Gastroesophageal sphincter (tissue), 4 donors: Measurements from ENCODE around the gene CCDC85C. TPM values are rescaled to one million over a fixed set of nuclear protein-coding genes. Genes with fewer than 3 reads are reported as not detected.
A peak's percentile ranks its signal among the peaks of the same experiment; 100 is the strongest.

Source experiments
- ATAC-seq: fragments of 150-250 bp; one replicate; pipeline ENCODE4 v1.9.1; 2016; ENCODE audit warnings: mild to moderate bottlenecking, moderate library complexity
- H3K27ac ChIP-seq, 4 donors: fragments of 200-600 bp; sonication (generic) in 3 of 4; 1 replicate in 3 of 4; 2 replicates in 1 of 4; pipeline ENCODE4 v1.5.1; 2016 to 2019
- H3K27me3 ChIP-seq: fragments of 200-600 bp; sonication (generic); one replicate; pipeline ENCODE4 v1.5.1; 2019
- H3K36me3 ChIP-seq, 2 donors: fragments of 200-600 bp; sonication (generic); one replicate each; pipeline ENCODE4 v1.5.1; 2019; ENCODE audit warnings: control low read depth in 1 of 2
- H3K4me1 ChIP-seq, 3 donors: fragments of 200-600 bp; sonication (generic); 1 replicate in 2 of 3; 2 replicates in 1 of 3; pipeline ENCODE4 v1.5.1; 2016 to 2019; ENCODE audit warnings: control low read depth in 2 of 3
- H3K4me3 ChIP-seq, 2 donors: fragments of 200-600 bp; sonication (generic); one replicate each; pipeline ENCODE4 v1.5.1; 2019; ENCODE audit warnings: mild to moderate bottlenecking in 1 of 2, moderate library complexity in 1 of 2
- H3K9me3 ChIP-seq, 3 donors: fragments of 200-600 bp; sonication (generic); one replicate each; pipeline ENCODE4 v1.5.1; 2017 to 2019; ENCODE audit warnings: control low read depth in 2 of 3
- EP300 ChIP-seq: sonication (generic); formaldehyde crosslinking; IDR thresholded peaks from one replicate; pipeline ENCODE4 v1.6.1; 2017; ENCODE audit warnings: antibody characterized with exemption, mild to moderate bottlenecking
- POLR2A ChIP-seq, 2 donors: fragments of 450-650 bp; IDR thresholded peaks; one replicate each; pipeline ENCODE4 v1.6.1; 2017; ENCODE audit warnings: antibody characterized with exemption in 2 of 2, mild to moderate bottlenecking in 2 of 2, moderate library complexity in 1 of 2
- POLR2AphosphoS5 ChIP-seq: sonication (generic); formaldehyde crosslinking; IDR thresholded peaks from one replicate; pipeline ENCODE4 v1.6.1; 2017; ENCODE audit warnings: antibody characterized with exemption
- WGBS, 2 donors: methylation state at CpG; one replicate each; pipeline ENCODE4 v1.1.5; 2018; ENCODE audit warnings: low coverage in 1 of 2; 5-methylcytosine and 5-hydroxymethylcytosine counted together
- total RNA-seq, 4 donors: library from RNA; depleted of rRNA; stranded (reverse); fragments of >200 nt; gene quantifications; one replicate each; pipeline ENCODE4 v1.1.0, GENCODE V29; 2016
- TF ChIP-seq, protein P1 (sequence below), 4 experiments: fragments of 200-600 bp in 2 of 4; fragments of 450-650 bp in 2 of 4; sonication (generic) in 1 of 4; IDR thresholded peaks; one replicate each; pipeline ENCODE4 v1.5.1; 2017 to 2019; ENCODE audit warnings: antibody characterized with exemption in 4 of 4, mild to moderate bottlenecking in 2 of 4, moderate library complexity in 2 of 4

Gene CCDC85C
- 10 to 100 TPM; 14.0 to 58.2 (median 25.0) TPM for total RNA-seq

DNA sequence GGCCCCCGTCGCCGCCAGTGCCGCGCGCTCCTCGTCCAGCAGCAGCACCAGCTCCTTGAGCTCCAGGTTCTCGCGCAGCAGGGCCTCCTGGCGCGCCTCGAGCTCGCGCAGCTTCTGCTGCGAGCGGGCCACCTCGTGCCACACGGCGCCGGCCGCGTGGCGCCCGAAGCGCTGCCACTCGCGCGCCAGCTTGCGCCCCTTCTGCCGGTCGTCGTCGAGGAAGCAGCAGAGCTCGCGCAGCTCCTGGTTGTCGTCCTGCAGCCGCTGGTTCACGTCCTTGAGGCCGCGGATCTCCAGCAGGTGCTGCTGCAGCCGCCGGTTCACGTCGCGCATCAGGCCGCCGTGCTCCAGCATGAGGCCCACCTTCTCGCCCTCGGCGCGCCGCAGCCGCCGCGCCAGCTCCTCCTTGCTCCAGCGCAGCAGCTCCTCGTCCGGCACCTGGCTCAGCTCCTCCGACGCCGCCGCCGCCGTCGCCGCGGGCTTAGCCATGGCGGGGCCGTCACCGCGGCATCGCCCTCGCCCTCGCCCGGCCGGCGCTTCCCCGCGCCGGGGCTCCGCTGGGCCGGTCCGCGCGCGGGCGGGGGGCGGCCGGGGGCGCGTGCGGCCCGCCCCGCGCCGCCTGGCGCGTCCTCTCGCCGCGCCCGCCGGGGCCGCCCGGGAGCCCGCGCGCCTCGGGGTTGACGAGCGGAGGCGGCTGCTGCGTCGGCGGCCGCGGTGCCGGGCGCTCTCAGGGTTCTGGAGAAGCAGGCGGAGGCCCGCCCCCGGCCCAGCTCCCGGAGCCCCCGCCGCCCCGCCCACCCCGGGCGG is at the start of gene CCDC85C:
Gene CCDC85C (minus strand): TSS at position 737 of the 807 bp plus-strand sequence. CDS start 248 bp downstream, at position 489.
- WGBS, 2 donors, result 2% methylated on average over 26 of the region's 128 CpGs; no CpG with 5 or more reads in 1 of the 2 donors
- H3K9me3 ChIP-seq, result no peaks in the 10 kb centered on the region
- H3K27ac ChIP-seq, result peak within 1 kb of the TSS; percentile 86 to 97 (median 92)
- TF ChIP-seq, protein P1, sequence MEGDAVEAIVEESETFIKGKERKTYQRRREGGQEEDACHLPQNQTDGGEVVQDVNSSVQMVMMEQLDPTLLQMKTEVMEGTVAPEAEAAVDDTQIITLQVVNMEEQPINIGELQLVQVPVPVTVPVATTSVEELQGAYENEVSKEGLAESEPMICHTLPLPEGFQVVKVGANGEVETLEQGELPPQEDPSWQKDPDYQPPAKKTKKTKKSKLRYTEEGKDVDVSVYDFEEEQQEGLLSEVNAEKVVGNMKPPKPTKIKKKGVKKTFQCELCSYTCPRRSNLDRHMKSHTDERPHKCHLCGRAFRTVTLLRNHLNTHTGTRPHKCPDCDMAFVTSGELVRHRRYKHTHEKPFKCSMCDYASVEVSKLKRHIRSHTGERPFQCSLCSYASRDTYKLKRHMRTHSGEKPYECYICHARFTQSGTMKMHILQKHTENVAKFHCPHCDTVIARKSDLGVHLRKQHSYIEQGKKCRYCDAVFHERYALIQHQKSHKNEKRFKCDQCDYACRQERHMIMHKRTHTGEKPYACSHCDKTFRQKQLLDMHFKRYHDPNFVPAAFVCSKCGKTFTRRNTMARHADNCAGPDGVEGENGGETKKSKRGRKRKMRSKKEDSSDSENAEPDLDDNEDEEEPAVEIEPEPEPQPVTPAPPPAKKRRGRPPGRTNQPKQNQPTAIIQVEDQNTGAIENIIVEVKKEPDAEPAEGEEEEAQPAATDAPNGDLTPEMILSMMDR (IDR thresholded peaks at IDR 0.05), result peak in 1 of 4 experiments; percentile 18
- TF ChIP-seq POLR2A (IDR thresholded peaks at IDR 0.05) (no peak), EP300 (no peak)
- no peaks in the 10 kb centered on the region for H3K27me3 ChIP-seq
- H3K36me3 ChIP-seq, result no peaks in the 10 kb centered on the region
- peak within 1 kb of the TSS; percentile 82 to 90 for H3K4me3 ChIP-seq
- peaks cover 0 to 66% (median 20%) of the 10 kb centered on the region in 3 donors for H3K4me1 ChIP-seq
- no peak for ATAC-seq

DNA sequence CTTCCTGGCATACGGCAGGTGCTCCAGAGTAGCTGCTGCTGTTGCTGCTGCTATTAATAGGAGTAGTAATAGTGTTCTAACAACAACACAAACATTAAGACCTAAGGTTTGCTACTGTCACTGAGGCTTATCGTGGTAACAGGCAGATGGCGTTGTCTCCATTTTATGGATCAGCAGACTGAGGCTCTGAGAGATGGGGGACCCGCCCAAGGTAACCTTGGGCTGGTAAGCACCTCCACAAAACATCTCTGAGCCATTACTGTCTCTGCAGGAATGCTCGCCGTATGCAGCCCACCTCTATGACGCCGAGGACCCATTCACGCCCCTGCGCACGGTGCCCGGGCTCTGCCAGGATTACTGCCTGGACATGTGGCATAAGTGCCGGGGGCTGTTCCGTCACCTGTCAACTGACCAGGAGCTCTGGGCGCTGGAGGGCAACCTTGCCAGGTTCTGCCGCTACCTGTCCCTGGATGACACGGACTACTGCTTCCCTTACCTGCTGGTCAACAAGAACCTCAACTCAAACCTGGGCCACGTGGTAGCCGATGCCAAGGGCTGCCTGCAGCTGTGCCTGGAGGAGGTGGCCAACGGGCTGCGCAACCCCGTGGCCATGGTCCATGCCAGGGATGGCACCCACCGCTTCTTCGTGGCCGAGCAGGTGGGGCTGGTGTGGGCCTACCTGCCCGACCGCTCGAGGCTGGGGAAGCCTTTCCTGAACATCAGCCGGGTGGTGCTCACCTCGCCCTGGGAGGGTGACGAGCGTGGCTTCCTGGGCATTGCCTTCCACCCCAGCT is 48.1 kb upstream of the CCDC85C start:
- ATAC-seq, result no peak
- peaks cover 0 to 12% (median 0%) of the 10 kb centered on the region in 3 donors for H3K4me1 ChIP-seq
- TF ChIP-seq, protein P1 (IDR thresholded peaks at IDR 0.05), result no peak
- TF ChIP-seq EP300, result no peak
- no peak for TF ChIP-seq POLR2A (IDR thresholded peaks at IDR 0.05)
- no peak for TF ChIP-seq POLR2AphosphoS5
- 83 to 86% methylated on average over 1 to 2 of the region's 32 CpGs for WGBS, 2 donors
- H3K9me3 ChIP-seq, result no peaks in the 10 kb centered on the region
- peaks cover 0 to 10% of the 10 kb centered on the region in 2 donors for H3K36me3 ChIP-seq
- H3K4me3 ChIP-seq, result no peak overlapping the region
- no peak overlapping the region for H3K27ac ChIP-seq
- H3K27me3 ChIP-seq, result peaks cover under 1% of the 10 kb centered on the region

DNA sequence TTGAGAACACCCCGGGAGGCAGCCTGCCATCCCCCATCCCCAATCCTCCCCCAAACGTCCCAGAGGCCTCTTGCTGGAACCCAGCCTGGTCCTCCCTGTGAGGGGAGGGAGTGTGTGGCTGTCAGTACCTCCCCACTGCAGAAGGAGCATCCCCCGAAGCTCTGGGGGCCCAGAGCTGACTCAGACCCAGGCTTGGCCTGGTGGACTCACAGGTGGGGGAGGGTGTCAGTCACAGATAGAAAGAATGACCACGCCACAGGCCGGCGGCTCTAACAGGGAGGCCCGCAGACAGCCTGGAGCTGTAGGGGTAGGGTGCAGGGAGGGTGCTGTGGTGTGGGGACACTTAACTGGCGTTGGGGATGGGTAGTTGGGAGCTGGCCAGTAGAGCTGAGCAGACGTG is 46.2 kb upstream of the CCDC85C start:
- ATAC-seq, result no peak
- TF ChIP-seq POLR2A (IDR thresholded peaks at IDR 0.05), result no peak
- TF ChIP-seq POLR2AphosphoS5, result no peak
- TF ChIP-seq, protein P1 (IDR thresholded peaks at IDR 0.05), result no peak
- no peak for TF ChIP-seq EP300
- Histone ChIP-seq H3K9me3 (no peaks in the 10 kb centered on the region), H3K4me3 (no peak overlapping the region), H3K27ac (no peak overlapping the region), H3K4me1 (peaks cover 0 to 29% (median 6%) of the 10 kb centered on the region in 3 donors), H3K27me3 (peaks cover 14% of the 10 kb centered on the region), H3K36me3 (peaks cover 0 to 7% of the 10 kb centered on the region in 2 donors)
- WGBS, 2 donors, result 80% methylated on average over 1 of the region's 9 CpGs; no CpG with 5 or more reads in 1 of the 2 donors

DNA sequence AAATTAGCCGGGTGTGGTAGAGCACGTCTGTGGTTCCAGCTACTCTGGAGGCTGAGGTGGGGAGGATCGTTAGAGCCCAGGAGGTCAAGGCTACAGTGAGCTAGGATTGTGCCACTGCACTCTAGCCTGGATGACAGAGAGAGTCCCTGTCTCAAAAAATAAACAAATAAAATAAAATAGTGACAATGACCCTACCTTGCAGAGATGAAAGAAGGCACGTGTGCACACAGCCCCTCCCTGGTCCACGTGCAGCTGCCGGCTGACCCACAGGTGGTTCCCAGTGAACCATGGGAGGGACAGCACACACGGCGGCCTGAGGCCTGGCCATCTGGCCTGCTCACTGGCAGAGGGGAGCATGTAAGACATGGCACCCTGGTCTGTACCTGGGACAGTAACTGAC is 45.6 kb upstream of the CCDC85C start:
- WGBS, 2 donors, result 78 to 79% methylated on average over 7 to 8 of the region's 8 CpGs
- no peak for ATAC-seq
- H3K27ac ChIP-seq, result no peak overlapping the region
- peaks cover 0 to 33% (median 11%) of the 10 kb centered on the region in 3 donors for H3K4me1 ChIP-seq
- no peaks in the 10 kb centered on the region for H3K9me3 ChIP-seq
- H3K27me3 ChIP-seq, result peaks cover 17% of the 10 kb centered on the region
- no peak overlapping the region for H3K4me3 ChIP-seq
- TF ChIP-seq EP300, result no peak
- TF ChIP-seq, protein P1 (IDR thresholded peaks at IDR 0.05), result no peak
- TF ChIP-seq POLR2AphosphoS5, result no peak
- TF ChIP-seq POLR2A (IDR thresholded peaks at IDR 0.05), result no peak
- peaks cover 0 to 7% of the 10 kb centered on the region in 2 donors for H3K36me3 ChIP-seq
